GM19351 (cell line): ENCODE results near the gene PRKCH.

Experiments used
- ATAC-seq: cut with Tn5 transposase; IDR thresholded peaks from one replicate; pipeline ENCODE4 v1.9.1; 2021; ENCODE audit warnings: mild to moderate bottlenecking, moderate library complexity; ENCODE audit not compliant: unreplicated experiment

The PRKCH gene

GRCh38 chr14:61505815-61506809, 184.7 kb downstream of the PRKCH start:
- no peak for ATAC-seq

DNA sequence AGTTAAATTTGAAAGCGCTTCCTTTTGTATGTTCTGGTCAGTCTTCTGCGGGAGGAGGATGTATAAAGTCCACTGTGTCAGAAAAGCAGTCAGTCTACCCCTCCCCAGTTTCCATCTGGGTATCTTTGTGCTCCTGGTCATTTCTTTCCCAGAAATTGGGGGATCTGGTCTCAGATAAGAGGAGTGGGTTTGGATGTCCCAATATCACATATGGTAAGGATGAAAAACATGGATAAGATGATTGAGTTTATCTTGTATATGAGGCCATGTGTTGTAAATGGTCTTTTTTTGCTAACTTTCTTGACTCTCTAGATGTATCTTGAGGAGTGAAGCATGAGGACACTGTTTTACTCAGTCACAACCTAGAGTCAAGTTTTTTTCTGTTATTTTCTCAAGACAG, 187.1 kb downstream of the PRKCH start:
- ATAC-seq = no peak

DNA sequence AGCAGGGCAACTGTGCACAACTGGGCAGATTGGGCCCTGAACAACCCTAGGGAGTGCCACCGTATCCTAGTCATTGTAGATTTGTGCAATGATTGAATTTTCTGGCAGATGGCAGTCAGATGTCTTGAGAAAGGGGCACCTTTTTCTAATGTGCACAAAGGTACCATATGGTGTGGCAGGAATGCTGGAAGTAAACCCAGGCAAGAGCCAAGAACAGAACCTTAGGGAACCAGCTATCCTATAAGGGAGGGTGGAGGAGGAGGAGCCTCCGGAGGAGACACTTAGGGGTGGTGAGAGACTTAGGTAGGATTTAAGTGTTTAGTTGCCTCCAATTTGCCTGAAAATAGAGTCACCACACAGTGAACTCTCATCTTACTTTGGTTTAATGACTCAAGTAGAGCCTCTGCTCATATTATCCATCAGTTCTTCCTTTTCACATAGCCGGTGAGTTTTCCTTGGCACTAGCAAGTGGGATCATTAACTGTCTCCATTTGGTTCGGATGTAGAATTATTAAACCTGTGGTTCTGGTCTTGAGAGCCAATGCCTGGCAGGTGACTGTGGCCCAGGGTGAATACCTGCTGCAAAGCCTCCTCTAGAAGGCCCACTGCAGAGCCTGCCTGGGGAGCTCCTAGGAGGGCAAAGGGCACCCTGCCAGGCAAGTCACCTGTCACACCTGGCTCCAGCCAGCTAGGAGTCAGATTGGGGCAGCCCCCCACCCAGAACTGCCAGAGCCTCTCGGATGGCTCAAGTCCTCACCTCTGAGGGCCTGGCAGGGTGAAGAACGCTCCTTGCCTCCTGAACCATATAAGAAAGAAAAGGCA, 189.6 kb downstream of the PRKCH start:
- no peak for ATAC-seq

DNA sequence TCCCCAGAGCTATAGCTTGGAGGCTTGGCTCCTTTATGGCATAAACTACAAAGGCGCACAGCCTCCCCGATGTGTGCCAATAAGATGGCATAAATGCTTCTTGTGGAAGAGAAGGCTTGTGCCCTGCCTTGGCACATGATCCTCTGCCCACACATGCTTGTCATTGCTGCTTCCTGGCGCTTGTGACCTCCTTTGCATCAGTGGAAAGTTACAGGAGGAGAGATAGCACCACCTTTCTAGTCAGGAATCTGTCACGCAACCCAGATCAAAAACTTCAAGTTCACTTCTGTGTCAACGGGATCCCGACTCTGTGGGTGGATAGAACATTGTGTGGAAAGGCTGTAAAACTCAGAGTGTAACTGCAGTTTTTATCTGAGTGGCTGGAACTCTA, 190.2 kb downstream of the PRKCH start:
- no peak for ATAC-seq

DNA sequence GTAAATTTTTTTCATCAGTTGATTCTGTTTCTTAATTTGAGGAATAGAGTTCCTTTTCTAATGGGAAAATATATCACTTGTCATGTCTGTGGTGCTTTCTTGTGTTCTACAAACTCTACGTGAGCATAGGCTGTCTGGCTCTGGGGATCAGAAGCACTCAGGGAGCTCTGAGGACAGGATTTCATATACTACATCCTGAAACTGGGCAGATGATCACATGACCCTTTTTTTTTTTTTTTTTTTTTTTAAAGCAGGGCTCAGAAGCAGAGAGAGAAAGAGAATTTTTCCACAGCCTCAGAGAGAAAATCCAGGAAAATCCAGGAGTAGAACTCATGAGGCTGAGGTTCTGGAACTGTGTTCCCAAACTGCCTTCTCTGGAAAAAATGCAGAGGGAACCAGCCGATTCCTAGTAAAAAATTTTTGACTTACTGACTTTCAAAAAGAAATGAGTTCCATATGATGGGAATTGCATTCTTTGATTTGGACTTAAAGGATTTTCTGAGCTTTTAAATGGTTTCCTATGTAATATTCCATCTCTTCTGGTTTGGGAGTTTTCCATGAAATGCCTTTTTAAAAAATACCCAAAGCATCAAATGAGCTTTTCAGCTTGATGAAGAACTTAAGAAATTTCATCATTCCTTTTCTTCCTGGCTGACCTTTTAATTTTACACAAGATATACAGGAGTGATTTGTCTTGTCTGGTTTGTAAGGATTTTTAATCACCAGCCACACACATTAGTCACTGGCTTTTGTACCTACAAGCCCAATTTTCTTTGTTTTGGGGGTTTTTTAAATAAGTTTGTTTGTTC, 190.9 kb downstream of the PRKCH start:
- no peak for ATAC-seq

DNA sequence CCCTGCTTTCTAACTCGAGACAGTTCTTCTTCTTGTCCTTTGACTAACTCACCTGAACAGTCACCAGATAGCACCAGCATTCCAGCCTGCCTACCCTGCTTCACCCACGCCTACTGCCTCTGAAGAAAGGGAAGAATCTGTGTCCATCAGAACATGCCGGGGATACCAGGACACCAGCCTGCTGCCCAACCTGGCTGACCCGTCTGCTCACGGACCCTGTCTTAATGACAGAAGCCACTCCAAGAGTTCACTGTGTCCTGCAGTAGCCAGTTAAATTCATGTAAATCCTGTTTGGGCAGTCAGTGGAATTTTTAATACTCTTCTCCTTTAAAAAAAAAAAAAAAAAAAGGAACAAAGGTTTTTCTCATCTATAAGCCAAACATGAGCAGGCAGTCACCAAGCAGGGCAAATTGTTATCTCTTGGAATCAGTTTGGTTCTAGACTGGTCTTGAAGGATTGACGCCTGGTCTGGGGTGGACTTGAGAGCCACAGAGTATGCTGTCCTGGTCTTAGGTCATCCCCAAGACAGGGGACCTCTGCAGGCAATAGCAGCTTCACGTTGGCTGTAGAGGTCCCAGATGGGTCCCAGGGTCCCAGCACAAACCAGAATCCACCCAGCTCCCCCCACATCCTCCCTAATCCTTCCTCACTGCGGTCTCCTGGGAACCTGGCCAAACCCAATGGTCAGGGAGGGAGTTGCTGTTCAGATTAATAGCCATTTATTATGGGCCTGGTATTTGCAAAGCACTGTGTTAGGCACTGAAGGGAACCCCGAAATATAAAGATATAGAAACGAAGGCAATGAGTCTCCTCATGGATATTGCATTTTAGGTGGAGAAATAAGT, 192.8 kb downstream of the PRKCH start:
- ATAC-seq = no peak

GRCh38 chr14:61514927-61515326, 193.5 kb downstream of the PRKCH start:
- no peak for ATAC-seq

- ATAC-seq = no peak
Observed at GRCh38 chr14:61515436-61516117, 194.2 kb downstream of the PRKCH start.

- ATAC-seq = no peak
Observed at GRCh38 chr14:61516118-61516743, 194.9 kb downstream of the PRKCH start.

GRCh38 chr14:61516964-61517653, 195.7 kb downstream of the PRKCH start:
- ATAC-seq = no peak

DNA sequence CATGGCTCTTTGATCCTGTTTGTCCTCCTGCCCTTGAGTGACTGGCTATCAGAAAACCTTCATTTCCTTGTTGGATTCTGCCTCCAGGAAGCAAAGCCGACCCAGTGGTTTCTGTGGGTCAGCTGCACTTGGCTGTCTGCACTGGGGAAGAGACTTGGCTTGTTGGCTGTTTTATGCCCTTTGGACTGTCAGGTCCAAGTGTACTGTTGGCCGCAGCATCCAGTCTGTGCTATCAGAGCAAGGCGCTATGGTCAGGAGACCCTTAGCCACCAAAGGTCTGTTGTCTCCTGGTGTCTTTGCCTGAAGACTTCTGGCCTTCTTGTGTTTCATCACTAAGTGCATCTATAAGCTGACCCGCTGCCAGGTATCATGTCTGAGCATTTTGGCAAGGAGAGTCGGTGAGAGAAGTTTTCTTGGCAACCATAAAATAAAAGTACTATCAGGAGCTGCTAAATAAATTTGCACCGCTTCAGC, 196.6 kb downstream of the PRKCH start:
- ATAC-seq = no peak

- ATAC-seq = no peak
Observed at GRCh38 chr14:61518403-61518802, 197.0 kb downstream of the PRKCH start.

DNA sequence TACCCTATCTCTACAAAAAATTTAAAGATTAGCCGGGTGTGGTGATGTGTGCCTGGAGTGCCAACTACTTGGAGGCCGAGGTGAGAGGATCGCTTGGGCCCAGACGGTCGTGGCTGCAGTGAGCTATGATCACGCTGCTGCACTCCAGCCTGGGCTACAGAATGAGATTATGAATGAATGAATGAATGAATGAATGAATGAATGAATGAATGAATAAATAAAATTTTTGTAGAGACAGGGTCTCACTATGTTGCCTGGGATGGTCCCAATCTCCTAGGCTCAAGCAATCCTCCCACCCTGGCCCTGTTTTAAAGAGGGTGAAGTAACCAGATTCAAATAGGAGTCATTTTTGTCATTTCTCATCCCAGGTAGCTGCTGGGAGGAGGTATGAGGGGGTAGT, 197.7 kb downstream of the PRKCH start:
- ATAC-seq = no peak

- no peak for ATAC-seq
Observed at GRCh38 chr14:61519735-61520134, 198.4 kb downstream of the PRKCH start.

DNA sequence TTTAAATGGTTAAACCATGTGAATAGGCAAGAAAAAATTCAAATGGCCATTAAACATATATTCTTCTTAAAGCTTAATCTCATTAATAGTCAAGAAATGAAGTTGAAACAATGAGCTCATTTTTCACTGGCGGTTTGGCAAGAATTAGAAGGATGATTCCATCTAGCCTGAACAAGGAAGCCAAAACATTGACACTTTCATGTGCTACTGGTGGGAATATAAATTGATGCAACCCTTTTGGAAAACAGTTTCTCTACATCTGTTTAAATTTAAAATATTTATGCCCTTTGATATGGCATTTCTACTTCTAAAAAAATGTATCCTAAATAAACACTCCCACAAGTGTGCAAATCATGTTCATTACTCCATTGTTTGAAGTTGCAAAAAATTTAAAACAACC, 199.2 kb downstream of the PRKCH start:
- no peak for ATAC-seq

- no peak for ATAC-seq
Observed at GRCh38 chr14:61521773-61522172, 200.4 kb downstream of the PRKCH start.

GRCh38 chr14:61523751-61524150, 202.4 kb downstream of the PRKCH start:
- no peak for ATAC-seq

- ATAC-seq = no peak
Observed at GRCh38 chr14:61524211-61524806, 202.9 kb downstream of the PRKCH start.
